ENCODE measurements around the gene MRFAP1. TPM values are rescaled to one million over a fixed set of nuclear protein-coding genes. Genes with fewer than 3 reads are reported as not detected.
"Not testable (repeated sequence)": the region's sequence is repeated elsewhere in the genome, so short reads cannot be mapped to it uniquely, and the experiment has no call there.

Gene MRFAP1
- total and polyA plus RNA-seq, 2 of the 4 experiments (the other 2 are of a cell fraction), result 65.4 to 268 TPM

DNA sequence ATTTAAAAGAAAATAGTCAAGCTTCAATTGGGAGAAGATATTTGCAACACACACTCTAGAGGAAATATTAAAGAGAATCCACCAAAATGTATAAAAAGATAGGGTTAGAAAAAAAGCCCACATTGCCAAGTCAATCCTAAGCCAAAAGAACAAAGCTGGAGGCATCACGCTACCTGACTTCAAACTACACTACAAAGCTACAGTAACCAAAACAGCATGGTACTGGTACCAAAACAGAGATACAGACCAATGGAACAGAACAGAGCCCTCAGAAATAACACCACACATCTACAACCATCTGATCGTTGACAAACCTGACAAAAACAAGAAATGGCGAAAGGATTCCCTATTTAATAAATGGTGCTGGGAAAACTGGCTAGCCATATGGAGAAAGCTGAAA is 13.7 kb downstream of the MRFAP1 start:
- H3K14ac ChIP-seq (replicated peaks; ENCODE audit: low read depth, low read length); H3K4me2 ChIP-seq (ENCODE audit: low read depth, low read length); H3K4ac ChIP-seq (ENCODE audit: low read depth, low read length); H2AK9ac ChIP-seq (replicated peaks; ENCODE audit: low read depth, low read length, poor library complexity); H3K9me3 ChIP-seq (ENCODE audit: control insufficient read depth, insufficient read depth, low read length); H3K27me3 ChIP-seq (ENCODE audit: control insufficient read depth, insufficient read depth, low read length); H3K56ac ChIP-seq (ENCODE audit: extremely low read depth, insufficient read depth, low read length); H4K20me1 ChIP-seq (ENCODE audit: insufficient read depth, low read length); H3K9ac ChIP-seq (ENCODE audit: low read depth, low read length); CTCF ChIA-PET; H2BK5ac ChIP-seq (ENCODE audit: low read depth, low read length, poor library complexity, severe bottlenecking); BruUV-seq (replicated peaks); H3K4me1 ChIP-seq (ENCODE audit: control insufficient read depth, insufficient read depth, low read length); H3K36me3 ChIP-seq (ENCODE audit: control insufficient read depth, insufficient read depth, low read length); H3K4me3 ChIP-seq (ENCODE audit: insufficient read depth, low read depth, low read length); intact Hi-C loops (cut with micrococcal nuclease); in situ Hi-C loops (cut with MboI; ENCODE audit: low sequenced_read_pairs); H4K91ac ChIP-seq (ENCODE audit: insufficient read depth, low read depth, low read length); H2AK5ac ChIP-seq (ENCODE audit: low read depth, low read length); H4K8ac ChIP-seq (ENCODE audit: low read depth in 2 of 2, low read length in 2 of 2); H3K27ac ChIP-seq (ENCODE audit: insufficient read depth, low read length); ATAC-seq (ENCODE audit: low read depth); H3K18ac ChIP-seq (ENCODE audit: low read depth, low read length); dilution Hi-C loops (cut with HindIII; ENCODE audit: low sequenced_read_pairs, unreplicated experiment); H2BK120ac ChIP-seq (ENCODE audit: low read depth, low read length); DNase-seq; H3K79me1 ChIP-seq (ENCODE audit: low read depth in 1 of 2, low read length in 2 of 2); POLR2A ChIA-PET (ENCODE audit: unreplicated experiment); H2BK15ac ChIP-seq (ENCODE audit: low read depth, low read length); H3K23ac ChIP-seq (ENCODE audit: low read depth, low read length); H4K5ac ChIP-seq (ENCODE audit: low read depth, low read length); H2AFZ ChIP-seq (replicated peaks; ENCODE audit: low read length, poor library complexity); H2BK20ac ChIP-seq (ENCODE audit: low read depth, low read length); H3K9me1 ChIP-seq (ENCODE audit: insufficient read depth, low read length): not testable (repeated sequence)
- WGBS, 2 experiments (ENCODE audit: extremely low coverage in 2 of 2, insufficient read length in 1 of 2), result no CpG with 5 or more reads among the region's 3 CpGs

GRCh38 chr4:6655291-6655690 is 14.8 kb downstream of the MRFAP1 start:
- H3K4ac ChIP-seq (ENCODE audit: low read depth, low read length); H3K23ac ChIP-seq (ENCODE audit: low read depth, low read length); DNase-seq; H2AFZ ChIP-seq (replicated peaks; ENCODE audit: low read length, poor library complexity); H3K27me3 ChIP-seq (ENCODE audit: control insufficient read depth, insufficient read depth, low read length); H3K4me3 ChIP-seq (ENCODE audit: insufficient read depth, low read depth, low read length); H3K9ac ChIP-seq (ENCODE audit: low read depth, low read length); H2BK15ac ChIP-seq (ENCODE audit: low read depth, low read length); H4K20me1 ChIP-seq (ENCODE audit: insufficient read depth, low read length); BruUV-seq (replicated peaks); dilution Hi-C loops (cut with HindIII; ENCODE audit: low sequenced_read_pairs, unreplicated experiment); ATAC-seq (ENCODE audit: low read depth); intact Hi-C loops (cut with micrococcal nuclease); H3K18ac ChIP-seq (ENCODE audit: low read depth, low read length); H3K9me1 ChIP-seq (ENCODE audit: insufficient read depth, low read length); H3K14ac ChIP-seq (replicated peaks; ENCODE audit: low read depth, low read length); H2BK5ac ChIP-seq (ENCODE audit: low read depth, low read length, poor library complexity, severe bottlenecking); H3K4me1 ChIP-seq (ENCODE audit: control insufficient read depth, insufficient read depth, low read length); CTCF ChIA-PET; H4K8ac ChIP-seq (ENCODE audit: low read depth in 2 of 2, low read length in 2 of 2); H2BK120ac ChIP-seq (ENCODE audit: low read depth, low read length); H2BK20ac ChIP-seq (ENCODE audit: low read depth, low read length); in situ Hi-C loops (cut with MboI; ENCODE audit: low sequenced_read_pairs); POLR2A ChIA-PET (ENCODE audit: unreplicated experiment); H3K56ac ChIP-seq (ENCODE audit: extremely low read depth, insufficient read depth, low read length); H3K27ac ChIP-seq (ENCODE audit: insufficient read depth, low read length); H2AK5ac ChIP-seq (ENCODE audit: low read depth, low read length); H2AK9ac ChIP-seq (replicated peaks; ENCODE audit: low read depth, low read length, poor library complexity); H4K5ac ChIP-seq (ENCODE audit: low read depth, low read length); H3K4me2 ChIP-seq (ENCODE audit: low read depth, low read length); H4K91ac ChIP-seq (ENCODE audit: insufficient read depth, low read depth, low read length); H3K79me1 ChIP-seq (ENCODE audit: low read depth in 1 of 2, low read length in 2 of 2); H3K36me3 ChIP-seq (ENCODE audit: control insufficient read depth, insufficient read depth, low read length); H3K9me3 ChIP-seq (ENCODE audit: control insufficient read depth, insufficient read depth, low read length): not testable (repeated sequence)
- no CpG with 5 or more reads among the region's 2 CpGs for WGBS, 2 experiments (ENCODE audit: extremely low coverage in 2 of 2, insufficient read length in 1 of 2)
